ENCODE measurements around the gene GDPD1.

GDPD1 gene

GRCh38 chr17:59292174-59292523 is 71.8 kb downstream of the GDPD1 start:
- no peak for DNase-seq (ENCODE audit: low read depth)
- TF ChIP-seq CTCF (conservative IDR thresholded peaks at IDR 0.05; ENCODE audit: low read depth, low read length) = no peak
- H3K4me3 ChIP-seq (ENCODE audit: low read depth, low read length) = no peak overlapping the region

- DNase-seq (ENCODE audit: low read depth) = no peak
- no peak overlapping the region for H3K4me3 ChIP-seq (ENCODE audit: low read depth, low read length)
- no peak for TF ChIP-seq CTCF (conservative IDR thresholded peaks at IDR 0.05; ENCODE audit: low read depth, low read length)
Observed at GRCh38 chr17:59296190-59296589, 75.9 kb downstream of the GDPD1 start.

- no peak overlapping the region for H3K4me3 ChIP-seq (ENCODE audit: low read depth, low read length)
- DNase-seq (ENCODE audit: low read depth) = peak; percentile 1
- TF ChIP-seq CTCF (conservative IDR thresholded peaks at IDR 0.05; ENCODE audit: low read depth, low read length) = no peak
Observed at GRCh38 chr17:59298521-59298920, 78.2 kb downstream of the GDPD1 start.

GRCh38 chr17:59299400-59300092 is 79.2 kb downstream of the GDPD1 start:
- H3K4me3 ChIP-seq (ENCODE audit: low read depth, low read length) = no peak overlapping the region
- DNase-seq (ENCODE audit: low read depth) = no peak
- TF ChIP-seq CTCF (conservative IDR thresholded peaks at IDR 0.05; ENCODE audit: low read depth, low read length) = no peak

GRCh38 chr17:59300941-59301340 is 80.6 kb downstream of the GDPD1 start:
- no peak for TF ChIP-seq CTCF (conservative IDR thresholded peaks at IDR 0.05; ENCODE audit: low read depth, low read length)
- no peak overlapping the region for H3K4me3 ChIP-seq (ENCODE audit: low read depth, low read length)
- DNase-seq (ENCODE audit: low read depth) = no peak

GRCh38 chr17:59304811-59305210 is 84.5 kb downstream of the GDPD1 start:
- no peak for DNase-seq (ENCODE audit: low read depth)
- TF ChIP-seq CTCF (conservative IDR thresholded peaks at IDR 0.05; ENCODE audit: low read depth, low read length) = no peak
- no peak overlapping the region for H3K4me3 ChIP-seq (ENCODE audit: low read depth, low read length)

- DNase-seq (ENCODE audit: low read depth) = no peak
- no peak for TF ChIP-seq CTCF (conservative IDR thresholded peaks at IDR 0.05; ENCODE audit: low read depth, low read length)
- no peak overlapping the region for H3K4me3 ChIP-seq (ENCODE audit: low read depth, low read length)
Observed at GRCh38 chr17:59310263-59310920, 90.1 kb downstream of the GDPD1 start.

Data from choroid plexus epithelial cell (primary cell).